GM12801 (cell line): ENCODE results near the gene LONP1.

Source experiments
- CTCF ChIP-seq: IDR thresholded peaks from one replicate; pipeline ENCODE4 v1.5.1; 2011; ENCODE audit warnings: control low read depth; ENCODE audit not compliant: insufficient read length; ENCODE audit errors: extremely low read depth

The LONP1 gene

GRCh38 chr19:5697022-5697889 is 22.7 kb downstream of the LONP1 start:
- no peak for TF ChIP-seq CTCF

- TF ChIP-seq CTCF, result no peak
Measured at GRCh38 chr19:5696196-5697021, 23.5 kb downstream of the LONP1 start.

- no peak for TF ChIP-seq CTCF
Measured at GRCh38 chr19:5695649-5696195, 24.2 kb downstream of the LONP1 start.

GRCh38 chr19:5694956-5695648 is 24.8 kb downstream of the LONP1 start:
- TF ChIP-seq CTCF, result no peak

GRCh38 chr19:5694167-5694955 is 25.6 kb downstream of the LONP1 start:
- TF ChIP-seq CTCF, result no peak

- TF ChIP-seq CTCF, result no peak
Measured at GRCh38 chr19:5693195-5694166, 26.5 kb downstream of the LONP1 start.
